Hematopoietic multipotent progenitor cell treated with erythropoietin and hydrocortisone succinate and interleukin-3 and kit ligand, for 8 days (in vitro differentiated cells): ENCODE data around the gene SOS2.
A peak's percentile ranks its signal among the peaks of the same experiment; 100 is the strongest.

ENCODE experiments used
- DNase-seq: peaks from one replicate; pipeline ENCODE4 v3.0.0-alpha.2; 2015

SOS2 gene

GRCh38 chr14:50113381-50114035 is 117.9 kb downstream of the SOS2 start:
- no peak for DNase-seq

- no peak for DNase-seq
Observed at GRCh38 chr14:50110323-50111037, 120.9 kb downstream of the SOS2 start.

- DNase-seq, result no peak
Observed at GRCh38 chr14:50109342-50109741, 122.0 kb downstream of the SOS2 start.

DNA sequence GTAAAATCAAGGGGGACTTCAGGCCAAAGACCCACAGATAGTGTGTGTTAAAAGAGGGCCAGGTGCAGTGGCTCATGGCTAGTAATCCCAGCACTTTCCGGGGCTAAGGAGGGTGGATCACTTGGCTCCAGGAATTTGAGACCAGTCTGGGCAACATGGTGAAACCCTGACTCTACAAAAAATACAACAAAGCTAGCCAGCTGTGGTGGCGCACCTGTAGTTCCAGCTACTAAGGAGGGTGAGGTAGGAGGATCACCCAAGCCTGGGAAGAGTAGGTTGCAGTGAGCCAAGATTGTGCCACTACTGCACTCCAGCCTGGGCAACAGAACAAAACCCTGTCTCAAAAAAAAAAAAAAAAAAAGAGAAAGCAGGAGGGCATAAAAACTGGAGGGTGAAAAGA is 123.5 kb downstream of the SOS2 start:
- no peak for DNase-seq

GRCh38 chr14:50106178-50106577 is 125.2 kb downstream of the SOS2 start:
- no peak for DNase-seq

- no peak for DNase-seq
Observed at GRCh38 chr14:50103558-50103957, 127.8 kb downstream of the SOS2 start.

DNA sequence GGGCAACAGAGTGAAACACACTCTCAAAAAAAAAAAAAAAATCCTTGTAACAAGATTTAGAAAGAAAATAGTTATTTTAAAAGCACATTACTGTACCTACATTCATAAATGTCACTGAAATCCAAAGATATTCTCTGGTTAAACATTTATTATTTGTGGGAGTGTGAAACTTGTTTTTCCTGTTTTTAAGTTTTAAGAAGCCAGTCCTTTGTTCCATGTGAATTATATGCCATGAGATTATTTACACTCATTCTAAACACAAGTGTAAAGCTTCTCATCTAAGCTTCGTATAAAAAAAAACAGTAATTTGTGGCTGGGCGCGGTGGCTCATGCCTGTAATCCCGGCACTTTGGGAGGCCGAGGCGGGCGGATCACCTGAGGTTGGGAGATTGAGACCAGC is 130.0 kb downstream of the SOS2 start:
- no peak for DNase-seq

DNA sequence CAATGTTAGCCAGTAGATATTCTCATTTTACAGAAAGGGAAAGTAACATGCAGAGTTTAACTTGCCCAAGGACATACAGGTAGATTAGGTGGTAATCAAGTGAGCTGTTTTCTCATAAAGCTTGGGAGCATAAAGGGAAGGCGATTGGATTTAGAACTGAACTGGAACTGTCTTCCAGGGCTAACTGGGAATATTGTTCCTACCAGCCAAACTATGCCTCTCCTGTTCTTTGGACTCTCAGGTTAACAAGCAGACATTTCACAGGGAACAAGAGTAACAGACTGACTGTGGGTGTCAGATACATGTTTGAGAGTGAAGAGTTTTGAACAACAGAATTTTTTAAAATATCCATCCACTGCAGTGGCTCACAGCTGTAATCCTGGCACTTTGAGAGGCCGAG is 130.6 kb downstream of the SOS2 start:
- no peak for DNase-seq

GRCh38 chr14:50099335-50099734 is 132.0 kb downstream of the SOS2 start:
- DNase-seq, result no peak

GRCh38 chr14:50095895-50096294 is 135.5 kb downstream of the SOS2 start:
- no peak for DNase-seq

DNA sequence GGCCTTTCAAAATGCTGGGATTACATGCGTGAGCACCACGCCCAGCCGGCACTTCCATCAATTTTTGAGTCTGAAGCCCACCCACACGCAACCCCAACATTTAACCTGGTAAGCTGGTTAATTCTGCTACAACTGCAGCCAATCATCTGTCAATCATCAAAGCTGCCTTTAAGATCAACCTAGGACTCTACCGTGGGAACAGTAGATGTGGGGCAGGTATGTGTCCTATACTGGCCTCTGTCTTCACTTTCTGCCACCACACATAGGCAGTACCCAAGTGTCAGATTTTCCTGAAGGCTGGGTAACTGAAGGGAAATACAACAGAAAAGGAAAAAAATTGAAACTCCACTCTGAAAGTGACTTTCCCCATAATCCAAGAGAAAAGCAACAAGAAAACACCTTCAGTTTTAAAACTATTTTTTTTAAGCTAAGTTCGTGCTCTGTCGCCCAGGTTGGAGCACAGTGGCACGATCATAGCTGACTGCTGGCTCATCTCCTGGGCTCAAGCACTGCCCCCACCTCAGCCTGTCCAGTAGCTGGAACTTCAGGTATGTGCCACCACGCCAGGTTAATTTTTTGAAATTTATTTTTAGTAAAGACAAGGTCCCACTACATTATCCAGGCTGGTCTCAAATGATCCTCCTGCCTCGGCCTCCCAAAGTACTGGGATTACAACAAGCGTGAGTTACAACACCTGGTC is 137.2 kb downstream of the SOS2 start:
- no peak for DNase-seq

- DNase-seq, result no peak
Observed at GRCh38 chr14:50093496-50093895, 137.9 kb downstream of the SOS2 start.

GRCh38 chr14:50092006-50092555 is 139.3 kb downstream of the SOS2 start:
- no peak for DNase-seq

DNA sequence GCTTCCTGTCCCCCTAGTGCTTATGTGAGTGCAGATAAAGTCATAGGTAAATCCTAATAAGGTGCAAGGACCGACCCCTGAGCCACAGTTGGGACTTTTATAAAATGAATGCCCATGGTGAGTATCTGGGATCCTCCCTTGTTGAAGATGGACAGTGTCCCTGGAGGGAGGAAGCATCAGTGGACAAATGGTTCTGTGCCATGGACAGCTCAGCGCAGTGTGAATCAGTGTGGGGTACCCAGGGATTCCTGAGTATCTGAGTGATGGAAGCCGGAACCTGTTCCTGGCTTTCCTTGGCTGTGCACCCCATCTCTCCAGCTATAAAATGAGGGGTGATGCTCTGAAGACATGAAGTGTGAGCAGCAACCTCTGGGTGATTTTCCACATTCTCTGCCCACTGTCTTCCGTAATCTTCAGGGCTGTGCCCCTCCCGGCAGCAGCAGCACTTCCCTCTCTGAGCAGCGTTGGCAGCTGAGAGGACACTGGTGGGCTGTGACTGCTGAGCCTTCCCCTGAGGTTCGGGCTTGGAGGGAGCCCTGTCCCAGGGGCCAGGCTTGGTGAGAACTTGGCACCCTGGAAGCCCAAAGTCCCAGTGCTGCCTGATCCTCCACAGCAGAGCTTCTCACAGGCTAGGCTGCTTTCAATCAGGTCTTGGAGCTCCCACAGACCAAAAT is 140.0 kb downstream of the SOS2 start:
- DNase-seq, result no peak

GRCh38 chr14:50089208-50089607 is 142.2 kb downstream of the SOS2 start:
- DNase-seq, result no peak

- DNase-seq, result no peak
Observed at GRCh38 chr14:50088731-50089130, 142.6 kb downstream of the SOS2 start.

GRCh38 chr14:50088117-50088515 is 143.3 kb downstream of the SOS2 start:
- DNase-seq, result no peak

GRCh38 chr14:50087341-50088116 is 143.8 kb downstream of the SOS2 start:
- DNase-seq, result peak; percentile 71

GRCh38 chr14:50086321-50086711 is 145.1 kb downstream of the SOS2 start:
- DNase-seq, result no peak

GRCh38 chr14:50085570-50086320 is 145.6 kb downstream of the SOS2 start:
- DNase-seq, result no peak

DNA sequence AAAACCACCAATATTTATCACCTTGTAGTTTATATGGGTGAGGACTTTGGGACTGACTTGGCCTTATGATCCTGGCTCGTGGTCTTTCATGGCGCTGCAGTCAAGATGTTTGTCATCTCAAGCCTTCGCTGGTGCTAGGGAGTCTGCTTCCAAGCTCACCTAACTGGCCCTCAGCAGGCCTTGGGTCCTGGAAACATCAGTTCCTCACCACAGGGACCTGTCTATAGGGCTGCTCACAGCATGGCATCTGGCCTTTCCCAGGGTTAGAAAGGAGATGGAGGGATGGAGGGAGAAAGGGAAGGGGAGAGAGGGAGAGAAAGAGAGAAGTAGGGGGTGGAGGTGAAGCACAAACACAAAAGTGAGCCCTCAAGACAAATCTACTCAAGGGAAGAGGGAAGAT is 146.7 kb downstream of the SOS2 start:
- no peak for DNase-seq
